SIG-M5 treated with dmso at 0.1 percent for 504 hours (cell line): Measurements from ENCODE around the gene INHA.
A peak's percentile ranks its signal among the peaks of the same experiment; 100 is the strongest.

Experiments used
- DNase-seq: peaks from one replicate; lab custom pipeline; 2025; ENCODE audit not compliant: unreplicated experiment; lab: John Stamatoyannopoulos, UW

The INHA gene

GRCh38 chr2:219557791-219558785 is 14.0 kb upstream of the INHA start:
- no peak for DNase-seq

DNA sequence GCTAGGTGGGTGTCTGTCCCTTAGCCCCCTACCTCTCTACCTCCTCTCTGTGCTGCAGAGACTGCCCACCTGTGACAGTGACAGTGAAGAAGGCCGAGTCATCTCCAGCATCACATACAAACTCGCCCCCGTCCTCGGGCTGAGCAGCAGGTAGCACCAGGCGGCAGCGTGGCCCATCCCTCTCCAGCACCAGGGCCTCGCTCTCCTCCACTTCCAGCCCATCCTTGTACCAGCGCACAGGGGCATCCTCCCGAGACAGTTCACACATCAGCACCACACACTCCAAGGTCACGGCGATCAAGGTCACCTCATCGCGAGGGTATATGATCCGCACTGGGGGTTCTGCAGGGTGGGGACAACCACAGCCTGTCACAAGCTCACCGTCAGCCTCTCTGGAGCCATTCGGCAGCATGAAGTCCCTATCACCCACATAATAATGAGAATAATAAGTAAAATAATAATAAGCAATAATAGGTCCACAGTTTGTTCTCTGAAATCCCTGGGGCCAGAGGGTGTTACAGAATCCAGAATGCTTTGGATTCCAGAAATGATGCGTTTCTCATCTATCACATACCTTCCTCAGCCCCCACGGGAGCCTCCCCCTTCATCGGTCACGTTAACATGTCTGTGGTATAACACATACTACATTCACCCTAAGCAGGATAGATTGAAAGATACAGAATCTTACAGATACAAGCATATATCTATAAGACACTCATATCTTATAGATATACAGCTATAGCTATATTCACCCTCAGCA is 12.8 kb upstream of the INHA start:
- DNase-seq = no peak

DNA sequence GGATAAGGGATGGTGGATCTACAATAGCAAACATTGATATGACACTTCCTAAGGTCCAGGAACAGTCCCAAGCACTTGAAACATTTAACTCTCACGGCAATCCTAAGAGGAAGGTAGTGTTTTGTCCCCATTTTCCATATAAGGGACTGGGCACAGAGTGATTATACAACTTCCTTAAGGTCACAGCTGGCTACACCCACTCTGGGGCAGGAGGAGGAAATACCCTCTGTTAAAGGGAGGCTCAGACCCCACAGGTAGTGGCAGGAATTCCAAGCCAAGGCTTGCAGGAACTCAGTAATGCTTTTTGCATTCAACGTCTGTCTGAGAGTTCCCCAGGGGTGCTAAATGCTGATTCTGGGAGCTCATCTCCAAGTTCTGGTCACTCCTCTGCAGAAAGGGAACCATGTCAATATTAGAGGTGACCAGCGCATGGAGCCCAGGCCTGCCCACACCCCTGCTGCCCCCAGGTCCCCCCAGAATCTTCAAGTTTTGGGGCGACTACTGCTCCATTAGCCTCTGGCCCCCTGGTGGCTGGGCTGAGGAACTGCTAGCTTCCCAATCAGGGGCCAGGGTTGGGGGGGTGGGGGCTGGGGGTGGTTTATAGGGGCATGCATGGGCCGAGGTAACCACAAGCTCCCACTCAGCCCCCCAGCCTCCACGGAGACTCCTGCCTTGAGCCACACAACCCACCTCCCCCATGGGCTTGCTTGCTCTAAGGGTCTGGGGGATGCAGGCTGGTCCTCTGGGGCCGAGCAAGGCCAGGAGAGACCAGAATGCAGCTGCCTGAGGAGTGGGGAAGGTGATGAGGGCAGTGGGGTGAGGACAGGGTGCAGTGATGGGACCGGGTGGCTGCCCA is 11.8 kb upstream of the INHA start:
- DNase-seq = no peak

DNA sequence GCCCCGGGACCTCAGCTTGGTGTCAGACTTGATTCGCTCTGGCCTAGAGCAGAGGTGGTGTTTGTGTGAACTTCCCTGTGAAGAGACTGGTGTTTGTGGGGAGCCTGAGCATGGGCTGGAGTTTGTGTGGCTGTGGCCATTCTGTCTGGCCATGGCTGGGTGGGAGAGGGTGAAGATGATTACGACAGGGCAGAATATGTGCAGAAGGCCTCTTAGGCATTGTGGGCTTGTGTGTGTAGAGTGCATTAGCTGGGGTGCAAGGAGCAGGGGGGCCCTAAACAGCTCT is 11.3 kb upstream of the INHA start:
- no peak for DNase-seq

GRCh38 chr2:219561179-219562048 is 10.7 kb upstream of the INHA start:
- no peak for DNase-seq

DNA sequence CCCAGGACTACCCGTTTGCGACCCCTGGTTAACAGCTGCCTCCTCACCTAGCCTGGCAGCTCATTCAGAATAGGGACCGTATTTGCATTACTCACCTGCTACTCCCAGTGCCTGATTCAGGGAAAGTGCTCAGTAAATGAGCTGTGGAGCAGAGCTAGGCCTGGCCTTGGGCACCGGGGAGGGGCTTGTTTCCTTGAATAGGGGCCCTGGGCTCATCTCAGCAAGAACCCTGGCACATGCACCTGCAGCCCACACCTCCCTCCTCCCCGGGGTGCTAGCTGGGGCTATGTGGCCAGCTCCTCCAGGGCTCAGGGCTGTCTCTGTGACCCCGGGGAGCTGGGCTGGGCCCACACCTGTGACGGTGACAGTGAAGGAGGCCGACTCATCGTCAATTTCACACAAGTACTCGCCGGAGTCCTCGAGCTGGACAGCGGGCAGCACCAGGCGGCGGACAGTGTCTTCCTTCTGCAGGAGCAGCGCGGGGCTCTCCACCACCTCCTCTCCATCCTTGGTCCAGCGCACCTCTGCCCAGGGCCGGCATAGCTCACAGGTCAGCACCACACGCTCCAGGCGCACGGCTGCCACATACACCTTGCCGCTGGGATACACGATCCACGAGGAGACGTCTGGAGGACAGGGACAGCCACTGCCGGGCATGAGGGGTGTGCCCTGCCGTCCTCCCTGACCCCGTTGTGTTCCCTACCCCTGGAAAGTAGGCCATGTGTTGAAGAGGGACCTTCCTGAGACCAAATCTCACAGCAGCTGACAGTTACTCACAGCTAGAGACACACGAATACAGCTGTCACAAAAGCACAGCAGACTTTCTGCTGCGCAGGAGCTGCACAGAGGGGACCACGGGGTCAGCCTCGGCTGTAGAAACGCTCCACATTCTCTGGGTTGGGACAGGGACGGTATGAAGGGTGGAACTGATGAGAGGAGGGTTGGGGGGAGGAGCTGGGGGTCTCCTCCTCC is 9.8 kb upstream of the INHA start:
- no peak for DNase-seq

DNA sequence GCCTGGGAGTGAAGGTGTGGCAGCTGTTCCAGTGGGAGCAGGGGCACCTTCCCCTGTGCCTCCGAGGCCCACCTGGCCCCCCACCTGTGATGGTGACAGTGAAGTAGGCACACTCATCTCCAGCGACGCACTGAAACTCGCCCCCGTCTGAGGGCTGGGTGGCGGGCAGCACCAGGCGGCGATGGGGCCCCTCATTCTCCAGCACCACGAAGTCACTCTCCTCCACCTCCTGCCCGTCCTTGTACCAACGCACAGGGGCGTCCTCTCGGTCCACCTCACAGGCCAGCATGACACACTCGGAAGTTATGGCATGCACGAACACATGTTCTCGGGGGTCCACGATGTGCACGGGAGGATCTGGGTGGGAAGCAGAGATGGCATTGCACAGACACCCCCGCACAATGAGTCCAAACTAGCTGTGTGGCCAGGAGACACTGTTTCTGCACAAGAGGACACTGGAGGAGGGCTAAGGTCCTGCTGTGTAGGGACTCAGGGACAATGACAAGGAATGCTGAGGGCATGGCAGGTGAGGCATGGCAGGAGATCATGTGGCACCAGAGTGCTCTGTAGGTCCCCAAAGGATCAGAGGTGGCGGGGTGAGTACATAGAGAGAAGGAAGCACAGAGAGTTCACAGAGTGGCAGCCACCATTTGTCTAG is 8.7 kb upstream of the INHA start:
- no peak for DNase-seq

- no peak for DNase-seq
Measured at GRCh38 chr2:219565130-219566080, 6.7 kb upstream of the INHA start.

DNA sequence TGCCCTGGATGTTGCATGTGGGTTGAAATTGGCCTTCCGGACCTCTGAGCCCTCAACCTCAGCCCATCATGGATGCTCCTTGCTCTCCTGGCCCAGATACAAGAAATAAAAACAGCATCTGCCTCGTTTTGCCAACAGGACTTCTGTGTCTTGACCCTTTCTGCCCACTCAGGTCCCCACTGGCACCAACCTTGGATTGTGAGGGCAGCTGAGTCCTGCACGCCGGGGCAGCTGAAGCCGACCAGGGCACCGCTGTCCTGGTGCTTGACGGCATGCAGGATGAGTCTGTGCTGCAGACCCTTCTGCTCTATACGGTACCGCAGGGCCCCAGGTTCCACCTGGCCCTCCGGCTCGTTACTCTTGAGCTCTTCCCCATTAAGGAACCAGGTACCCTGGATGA is 5.5 kb upstream of the INHA start:
- DNase-seq = no peak

DNA sequence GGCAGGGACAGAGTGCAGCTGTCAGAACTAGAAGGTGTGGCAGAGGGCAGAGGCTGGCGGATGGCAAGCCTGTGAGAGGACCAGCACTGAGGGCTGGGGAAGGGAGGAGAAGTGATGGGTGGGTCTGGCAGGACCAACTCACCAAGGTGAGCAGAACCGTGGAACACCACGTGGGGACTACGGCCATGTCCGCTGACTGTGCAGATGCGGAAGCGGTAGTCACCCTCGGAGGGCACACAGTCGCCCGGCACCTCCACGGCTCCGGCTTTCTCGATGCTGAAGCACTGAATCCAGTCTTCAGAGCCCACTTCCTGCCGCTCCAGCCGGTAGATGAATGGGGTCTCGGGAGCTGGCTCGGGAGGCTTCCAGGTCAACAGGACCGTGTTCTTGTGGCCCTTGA is 5.0 kb upstream of the INHA start:
- DNase-seq = no peak

DNA sequence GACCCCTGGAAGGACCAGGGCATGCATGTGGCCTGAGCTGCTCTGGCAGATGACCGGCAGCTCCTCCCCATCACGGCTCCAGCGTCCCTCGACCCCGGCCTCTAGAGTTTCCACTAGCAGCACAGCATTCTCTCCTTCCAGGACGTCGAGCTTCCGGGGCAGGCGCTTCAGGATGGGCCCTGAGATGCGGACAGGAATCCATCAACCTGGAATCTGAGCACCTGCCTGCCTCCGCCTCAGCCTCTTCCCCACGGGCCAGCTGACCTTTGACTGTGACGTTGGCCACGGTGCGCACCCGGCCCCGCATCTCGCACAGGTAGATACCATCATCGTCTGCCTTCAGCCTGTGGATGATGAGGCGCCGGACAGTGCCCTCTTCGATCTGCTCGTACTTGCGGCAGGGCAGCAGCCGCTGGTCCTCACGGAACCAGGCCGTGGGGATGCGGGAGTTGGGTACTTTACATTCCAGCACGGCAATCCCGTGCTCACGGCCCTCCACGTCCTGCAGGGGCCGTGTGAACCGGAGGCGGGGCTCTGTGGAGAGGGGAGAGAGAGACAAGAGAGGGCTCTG is 4.2 kb upstream of the INHA start:
- no peak for DNase-seq

DNA sequence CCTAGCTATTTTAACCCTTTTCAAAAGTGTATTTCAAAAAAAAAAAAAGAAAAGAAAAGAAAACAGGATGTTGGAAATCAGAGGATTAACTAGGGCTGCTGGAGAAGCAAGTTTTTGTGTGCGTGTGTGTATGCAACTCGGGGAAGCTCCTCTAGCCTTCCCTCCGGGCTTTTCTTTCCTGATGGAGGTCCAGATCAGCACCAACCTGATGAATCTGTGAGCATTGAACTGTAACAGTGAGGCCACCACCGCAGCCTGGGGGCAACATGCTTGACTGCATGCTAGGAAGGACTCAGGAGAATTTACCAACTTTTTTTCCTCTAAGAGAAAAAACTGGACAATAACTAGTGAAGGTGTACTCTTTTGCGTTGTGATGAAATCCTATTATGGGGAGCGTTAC is 3.1 kb upstream of the INHA start:
- no peak for DNase-seq

DNA sequence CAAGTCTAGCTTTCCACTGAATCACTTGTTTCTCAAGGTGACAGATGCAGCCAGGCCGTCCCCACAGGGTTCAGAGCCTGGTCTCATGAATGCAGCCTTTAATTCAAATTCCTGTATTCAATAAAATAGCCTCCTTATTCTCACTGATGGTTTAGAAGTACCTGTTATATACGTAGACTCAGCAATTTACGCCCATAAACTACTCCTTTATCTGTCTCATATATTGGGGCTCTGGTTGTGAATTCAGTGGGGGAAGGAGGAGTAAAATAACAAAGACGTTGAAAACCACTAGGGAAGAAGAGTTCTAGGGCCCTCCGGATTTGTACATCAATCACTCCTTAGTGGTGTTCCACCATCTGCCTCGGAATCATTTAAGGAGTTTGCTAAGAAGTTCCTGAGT is 2.5 kb upstream of the INHA start:
- no peak for DNase-seq

DNA sequence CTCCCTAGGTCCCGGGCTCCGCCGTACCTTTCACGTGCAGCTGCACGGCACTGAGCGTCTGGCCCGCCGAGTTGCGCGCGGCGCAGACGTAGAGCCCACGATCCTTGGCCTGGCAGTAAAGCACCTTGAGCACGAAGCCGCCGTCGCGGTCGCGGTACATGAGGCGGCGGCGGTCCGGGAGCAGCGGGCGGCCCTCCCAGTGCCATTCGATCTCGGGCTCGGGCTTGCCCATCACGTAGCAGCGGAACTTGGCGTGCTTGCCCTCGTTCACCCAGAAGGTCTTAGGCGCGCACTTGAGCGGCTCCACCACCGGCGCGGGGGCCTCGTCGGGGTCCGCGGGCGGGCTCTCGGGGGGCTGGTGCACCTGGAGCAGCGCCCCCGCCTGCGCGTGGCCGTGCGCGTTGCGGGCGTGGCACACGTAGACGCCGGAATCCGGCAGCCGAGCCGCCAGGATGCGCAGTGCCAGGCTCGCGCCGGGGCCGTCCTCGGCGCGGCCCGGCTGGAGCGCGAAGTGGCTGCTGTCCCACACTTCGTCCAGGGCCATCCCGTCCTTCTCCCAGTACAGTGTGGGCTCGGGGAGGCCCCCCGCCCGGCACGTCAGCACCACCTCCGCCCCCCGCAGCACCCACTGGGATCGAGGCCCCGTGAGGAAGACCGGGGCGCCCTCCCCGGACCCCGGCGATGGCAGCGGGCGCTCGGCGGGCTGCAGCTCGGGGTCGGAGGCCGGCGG is 1.8 kb upstream of the INHA start:
- no peak for DNase-seq

DNA sequence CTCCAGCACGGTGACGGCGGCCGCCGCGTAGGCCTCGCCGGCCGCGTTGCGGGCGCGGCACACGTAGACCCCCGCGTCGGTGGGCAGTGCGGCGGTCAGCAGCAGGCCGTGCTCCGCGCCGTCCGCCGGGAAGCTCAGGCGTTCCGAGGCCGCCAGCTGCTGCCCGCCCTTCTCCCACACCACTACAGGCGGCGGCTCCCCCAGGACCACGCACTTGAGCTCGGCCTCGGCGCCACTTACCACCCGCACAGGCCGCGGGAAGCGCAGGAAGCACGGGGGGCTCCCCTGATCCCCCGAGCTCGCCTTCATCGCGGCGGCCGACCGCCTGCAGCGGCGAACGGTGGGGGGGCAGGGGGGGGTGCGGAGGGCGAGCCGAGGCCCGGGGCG is 1.2 kb upstream of the INHA start:
- no peak for DNase-seq

DNA sequence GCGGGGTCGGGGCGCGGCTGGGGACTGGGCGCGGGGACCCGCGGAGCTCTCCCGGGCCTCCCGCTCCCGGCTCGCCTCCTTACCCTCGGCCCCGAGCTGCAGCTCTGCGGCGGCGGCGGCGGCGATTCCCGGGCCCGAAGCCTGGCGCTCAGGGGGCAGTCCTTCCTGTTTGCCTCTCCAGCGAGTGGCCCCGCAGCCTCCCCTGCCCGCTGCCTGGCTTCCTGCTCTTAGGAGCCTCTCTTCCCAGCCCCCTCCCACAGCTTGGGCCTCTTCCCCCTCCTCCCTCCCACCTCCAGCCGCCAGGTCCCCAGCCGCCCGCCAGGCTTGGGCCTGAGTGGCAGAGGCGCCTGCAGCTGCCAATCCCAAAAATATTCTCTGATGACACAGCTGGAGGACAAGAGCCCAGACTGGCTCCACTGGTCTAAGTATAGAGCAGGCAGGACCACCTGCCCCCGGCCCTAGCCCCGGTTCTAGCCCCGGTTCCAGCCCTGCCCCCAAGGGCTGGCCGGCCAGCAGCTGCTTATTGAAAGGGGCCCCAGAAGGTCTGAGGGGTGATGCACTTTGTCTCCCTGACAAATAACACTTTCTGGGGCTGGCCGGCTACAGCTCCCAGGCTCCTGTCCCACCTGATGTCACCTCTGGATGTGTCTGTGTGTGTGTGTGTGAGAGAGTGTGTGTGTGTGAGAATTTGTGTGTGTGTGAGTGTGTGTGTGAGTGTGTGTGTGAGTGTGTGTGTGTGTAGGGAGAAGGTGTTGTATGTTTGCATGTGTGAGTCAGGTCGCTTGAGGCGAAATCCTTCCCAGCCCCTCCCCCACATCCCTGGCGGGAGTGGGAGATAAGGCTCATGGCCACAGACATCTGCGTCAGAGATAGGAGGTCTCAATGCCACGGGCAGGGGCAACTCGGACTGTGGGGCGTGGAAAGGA is 536 bp upstream of the INHA start, which contains the start of gene OBSL1:
OBSL1 (minus strand) TSS at position 229 of the 926 bp plus-strand sequence. CDS start 307 bp downstream, outside the sequence.
- peak; percentile 25 for DNase-seq
